Colonic mucosa (tissue), 4 donors: ENCODE measurements around the gene CHKB. TPM values are rescaled to one million over a fixed set of nuclear protein-coding genes. Genes with fewer than 3 reads are reported as not detected.
A peak's percentile ranks its signal among the peaks of the same experiment; 100 is the strongest.

Experiments used
- DNase-seq: peaks from one replicate; pipeline ENCODE4 v3.0.0-alpha.2; 2020
- H3K27ac ChIP-seq: fragments of 200-600 bp; one replicate; pipeline ENCODE4 v1.8.0; 2021
- H3K27me3 ChIP-seq: fragments of 200-600 bp; one replicate; pipeline ENCODE4 v1.8.0; 2021
- H3K36me3 ChIP-seq: fragments of 200-600 bp; one replicate; pipeline ENCODE4 v1.8.0; 2021
- H3K4me1 ChIP-seq: fragments of 200-600 bp; one replicate; pipeline ENCODE4 v1.8.0; 2021; ENCODE audit warnings: mild to moderate bottlenecking
- H3K4me3 ChIP-seq: fragments of 200-600 bp; one replicate; pipeline ENCODE4 v1.8.0; 2021
- H3K9ac ChIP-seq, 2 donors: one replicate each; pipeline ENCODE4 v1.7.0; 2013; ENCODE audit warnings: control low read depth in 2 of 2, low read depth in 2 of 2, low read length in 2 of 2
- H3K9me3 ChIP-seq: fragments of 200-600 bp; one replicate; pipeline ENCODE4 v1.8.0; 2021
- intact Hi-C: fragments of 100-400 bp; cut with DNase I; formaldehyde crosslinking; loops from one replicate; pipeline ENCODE4 v1.14.1; 2022
- total RNA-seq, 2 donors: library from RNA; stranded (reverse); fragmentation: NEBNext Ultra II Directional in 1 of 2; extraction: Animal tissue kit (Norgen Biotek cat#: 25700) in 1 of 2; gene quantifications; one replicate each; pipeline ENCODE4 v1.2.1, GENCODE V29; 2021
- TF ChIP-seq, protein P1 (sequence below): fragments of 200-600 bp; IDR thresholded peaks from one replicate; pipeline ENCODE4 v1.8.0; 2022; ENCODE audit warnings: antibody characterized with exemption, mild to moderate bottlenecking
- donor health status: healthy.
- donor health status: DM: no; HTN: no; CAD: no.
- donor health status: DM: no; HTN: no; CAD: no.

The CHKB gene
- total RNA-seq, 2 donors from 2014 or later = 52.6 to 89.7 TPM

DNA sequence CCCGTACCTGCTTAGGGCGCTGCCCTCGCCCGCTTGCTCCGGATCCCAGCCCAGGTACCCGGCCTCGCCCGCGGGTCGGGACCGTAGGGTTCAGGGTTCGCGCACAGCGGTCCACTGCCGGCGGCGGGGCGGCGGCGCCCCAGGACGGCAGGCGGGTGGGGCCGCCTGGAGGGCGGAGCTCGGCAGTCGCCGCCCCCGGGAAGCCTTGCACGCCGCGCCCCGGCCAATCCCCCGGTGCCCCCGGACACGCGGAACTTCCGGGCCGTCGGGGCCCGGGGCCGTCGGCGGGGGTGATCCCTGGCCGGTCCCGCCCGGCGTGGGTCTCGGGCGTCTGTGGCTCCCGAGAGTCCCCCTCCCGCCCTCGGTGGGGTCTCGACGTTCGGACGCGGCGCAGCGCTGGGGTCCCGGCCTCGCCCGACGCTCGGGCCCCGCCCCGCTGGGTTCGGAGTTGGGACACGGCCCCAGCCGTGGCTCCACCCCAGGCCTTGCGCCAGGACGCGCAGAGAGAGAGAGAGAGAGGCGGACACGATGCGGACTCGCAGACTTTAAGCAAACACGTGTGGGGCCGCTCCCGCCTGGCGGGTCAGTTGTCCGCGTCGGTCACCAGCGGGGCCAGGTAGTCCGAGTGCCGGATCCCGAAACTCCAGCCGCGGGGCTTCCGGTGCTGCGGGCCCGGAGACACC lies 52.6 kb downstream of the CHKB start, which contains the start of gene TYMP:
Gene TYMP (minus strand): TSS at position 116 of the 683 bp plus-strand sequence. CDS start 303 bp downstream, outside the sequence.
- Histone ChIP-seq H3K36me3 (no peaks in the 10 kb centered on the region), H3K9me3 (no peaks in the 10 kb centered on the region), H3K4me1 (peaks cover 6% of the 10 kb centered on the region), H3K27me3 (no peaks in the 10 kb centered on the region), H3K9ac (peak within 1 kb of the TSS; percentile 95 to 98), H3K27ac (peak within 1 kb of the TSS; percentile 100), H3K4me3 (peak within 1 kb of the TSS; percentile 55)
- TF ChIP-seq, protein P1, sequence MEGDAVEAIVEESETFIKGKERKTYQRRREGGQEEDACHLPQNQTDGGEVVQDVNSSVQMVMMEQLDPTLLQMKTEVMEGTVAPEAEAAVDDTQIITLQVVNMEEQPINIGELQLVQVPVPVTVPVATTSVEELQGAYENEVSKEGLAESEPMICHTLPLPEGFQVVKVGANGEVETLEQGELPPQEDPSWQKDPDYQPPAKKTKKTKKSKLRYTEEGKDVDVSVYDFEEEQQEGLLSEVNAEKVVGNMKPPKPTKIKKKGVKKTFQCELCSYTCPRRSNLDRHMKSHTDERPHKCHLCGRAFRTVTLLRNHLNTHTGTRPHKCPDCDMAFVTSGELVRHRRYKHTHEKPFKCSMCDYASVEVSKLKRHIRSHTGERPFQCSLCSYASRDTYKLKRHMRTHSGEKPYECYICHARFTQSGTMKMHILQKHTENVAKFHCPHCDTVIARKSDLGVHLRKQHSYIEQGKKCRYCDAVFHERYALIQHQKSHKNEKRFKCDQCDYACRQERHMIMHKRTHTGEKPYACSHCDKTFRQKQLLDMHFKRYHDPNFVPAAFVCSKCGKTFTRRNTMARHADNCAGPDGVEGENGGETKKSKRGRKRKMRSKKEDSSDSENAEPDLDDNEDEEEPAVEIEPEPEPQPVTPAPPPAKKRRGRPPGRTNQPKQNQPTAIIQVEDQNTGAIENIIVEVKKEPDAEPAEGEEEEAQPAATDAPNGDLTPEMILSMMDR = no peak
- peak; percentile 89 for DNase-seq
- intact Hi-C loops = no loop called here

DNA sequence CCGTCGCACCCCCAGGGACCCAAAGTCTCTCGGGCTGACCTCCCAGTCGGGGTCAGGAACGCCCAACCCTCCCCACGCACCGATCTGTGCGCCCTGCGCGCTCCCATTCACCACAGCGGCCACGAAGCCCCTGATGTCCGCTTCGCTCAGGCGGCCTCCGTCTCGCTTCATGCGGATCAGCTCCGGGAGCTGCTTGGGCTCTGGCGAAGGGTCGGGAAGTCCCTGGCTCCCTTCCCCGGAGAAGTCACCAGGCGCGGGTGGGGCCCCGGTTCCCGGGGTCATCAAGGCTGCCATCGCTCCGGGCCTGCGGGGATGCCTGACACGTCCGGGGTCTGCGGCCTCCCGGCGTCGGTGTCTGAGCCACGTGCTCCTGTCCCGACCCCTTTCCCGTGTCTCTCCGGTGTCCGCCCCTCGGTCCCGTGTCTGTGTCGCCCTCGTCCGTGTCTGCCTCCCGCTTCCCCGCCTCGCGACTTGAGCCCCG lies 53.2 kb downstream of the CHKB start:
- peak overlapping the region; percentile 95 to 98 for H3K9ac ChIP-seq
- TF ChIP-seq, protein P1 = no peak
- intact Hi-C loops = no loop called here
- H3K9me3 ChIP-seq = no peaks in the 10 kb centered on the region
- H3K4me1 ChIP-seq = peaks cover 6% of the 10 kb centered on the region
- H3K27ac ChIP-seq = peak overlapping the region; percentile 100
- DNase-seq = no peak
- no peaks in the 10 kb centered on the region for H3K27me3 ChIP-seq
- H3K36me3 ChIP-seq = no peaks in the 10 kb centered on the region
- H3K4me3 ChIP-seq = peak overlapping the region; percentile 55

Other genes with a start within 250 kb of the CHKB start
- gene PPP6R2, start 239.5 kb downstream of the CHKB start, total RNA-seq = 10 to 100 TPM; 34.1 to 55.9 TPM
- 100 to 1,000 TPM in 1 of 2 donors, 10 to 100 TPM in 1; 68.3 to 101 TPM for gene SBF1, start 107.8 kb downstream of the CHKB start, total RNA-seq
- gene ADM2, start 101.3 kb downstream of the CHKB start, total RNA-seq = 1 to 10 TPM; 4.4 to 5.1 TPM
- not detected for gene MIOX, start 96.0 kb downstream of the CHKB start, total RNA-seq
- gene LMF2, start 75.1 kb downstream of the CHKB start, total RNA-seq = 10 to 100 TPM; 51.1 to 60.0 TPM
- gene NCAPH2, start 74.6 kb downstream of the CHKB start, total RNA-seq = 10 to 100 TPM; 27.4 to 71.5 TPM
- gene SCO2, start 57.3 kb downstream of the CHKB start, total RNA-seq = 1 to 10 TPM; 1.8 to 5.8 TPM
- gene TYMP, start 52.8 kb downstream of the CHKB start, total RNA-seq = 10 to 100 TPM; 22.6 to 28.0 TPM
- gene KLHDC7B, start 37.0 kb downstream of the CHKB start, total RNA-seq = under 1 TPM; 0.07 to 0.16 TPM
- gene SYCE3, start 19.9 kb downstream of the CHKB start, total RNA-seq = not detected
- gene CPT1B, start 4.4 kb downstream of the CHKB start, total RNA-seq = 10 to 100 TPM; 20.1 to 21.7 TPM
- 1 to 10 TPM; 1.2 to 1.4 TPM for gene MAPK8IP2, start 17.9 kb upstream of the CHKB start, total RNA-seq
- gene ARSA, start 45.3 kb upstream of the CHKB start, total RNA-seq = 10 to 100 TPM; 40.6 to 61.0 TPM
- gene SHANK3, start 90.0 kb upstream of the CHKB start, total RNA-seq = 1 to 10 TPM; 3.6 to 4.3 TPM
- gene ACR, start 155.4 kb upstream of the CHKB start, total RNA-seq = under 1 TPM; 0.77 to 0.80 TPM
- gene RABL2B, start 200.8 kb upstream of the CHKB start, total RNA-seq = 10 to 100 TPM; 14.3 to 23.9 TPM